SU-DHL-6 (cell line): ENCODE data around the gene PDCD10.

Source experiments
- CTCF ChIP-seq: fragments of 200-600 bp; sonication (generic); IDR thresholded peaks from one replicate; pipeline ENCODE4 v1.5.1; 2017; ENCODE audit warnings: antibody characterized with exemption, mild to moderate bottlenecking, low read length, moderate library complexity; ENCODE audit not compliant: insufficient read depth, poor library complexity, severe bottlenecking
- EZH2phosphoT487 ChIP-seq: fragments of 200-600 bp; sonication (generic), shearing (Covaris generic); conservative IDR thresholded peaks from 2 replicates; pipeline ENCODE4 v1.6.1; 2018; ENCODE audit warnings: mild to moderate bottlenecking, antibody characterized with exemption, low read length, moderate library complexity, mixed read lengths

DNA sequence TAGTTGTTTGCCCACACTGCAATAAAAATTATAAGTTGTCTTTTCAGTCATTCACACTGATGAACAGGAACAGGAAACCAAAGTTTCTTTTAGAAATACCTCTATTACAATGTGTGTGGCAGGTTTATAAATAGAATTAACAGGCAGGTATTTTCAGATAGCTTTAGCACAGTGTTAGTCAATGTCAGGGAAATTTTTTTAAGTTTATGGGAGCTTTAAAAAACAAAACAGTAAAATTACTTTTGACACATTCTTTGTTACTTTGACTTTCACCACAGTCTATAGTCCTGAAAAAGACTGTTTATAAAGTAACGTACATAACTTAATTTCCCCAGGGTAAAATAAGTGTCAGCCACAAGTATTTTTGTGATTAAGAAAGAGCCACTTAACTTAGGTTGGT lies 38.9 kb upstream of the PDCD10 start:
- no peak for TF ChIP-seq CTCF
- no peak for TF ChIP-seq EZH2phosphoT487
